Measurements from ENCODE around the gene ACMSD.

- TF ChIP-seq GABPA (IDR thresholded peaks at IDR 0.05; ENCODE audit: low read depth, low read length): no peak
- TF ChIP-seq GABPA (CRISPR knock-in tag; IDR thresholded peaks at IDR 0.05; ENCODE audit: low read depth): no peak
- TF ChIP-seq ZNF350 (CRISPR knock-in tag; IDR thresholded peaks at IDR 0.05; ENCODE audit: borderline replicate concordance, low read depth): no peak
- no peak for TF ChIP-seq TAF15 (IDR thresholded peaks at IDR 0.05; ENCODE audit: low read depth, low read length, poor library complexity, severe bottlenecking)
- no peak for TF ChIP-seq CTCF (CRISPR knock-in tag; IDR thresholded peaks at IDR 0.05)
- no peak for TF ChIP-seq ZFP82 (CRISPR knock-in tag; IDR thresholded peaks at IDR 0.05; ENCODE audit: borderline replicate concordance)
- no peak for TF ChIP-seq ZNF749 (CRISPR knock-in tag; IDR thresholded peaks at IDR 0.05; ENCODE audit: borderline replicate concordance)
- TF ChIP-seq SAFB2 (CRISPR knock-in tag; IDR thresholded peaks at IDR 0.05; ENCODE audit: borderline replicate concordance, low read depth): no peak
- TF ChIP-seq MLX (CRISPR knock-in tag; IDR thresholded peaks at IDR 0.05): no peak
- no peak for TF ChIP-seq BCLAF1 (IDR thresholded peaks at IDR 0.05)
- TF ChIP-seq PCBP1 (IDR thresholded peaks at IDR 0.05; ENCODE audit: borderline replicate concordance, low read depth, low read length): no peak
- TF ChIP-seq NFE2 (CRISPR knock-in tag; IDR thresholded peaks at IDR 0.05): no peak
- no peak for TF ChIP-seq SMC3 (IDR thresholded peaks at IDR 0.05; ENCODE audit: low read length)
- TF ChIP-seq TFE3 (CRISPR knock-in tag; IDR thresholded peaks at IDR 0.05): no peak
- no peak for TF ChIP-seq ZBTB2 (CRISPR knock-in tag; IDR thresholded peaks at IDR 0.05; ENCODE audit: low read depth)
Observed at GRCh38 chr2:134936691-134937090, 98.3 kb downstream of the ACMSD start.
